KBM-7 (cell line): ENCODE measurements around the gene RUNX3.
"Not testable (repeated sequence)": the region's sequence is repeated elsewhere in the genome, so short reads cannot be mapped to it uniquely, and the experiment has no call there.

ENCODE experiments used
- DNase-seq: peaks from one replicate; pipeline ENCODE4 v3.0.0-alpha.2; 2015
- in situ Hi-C: fragments of 300-500 bp; cut with MboI; formaldehyde crosslinking; loops from 2 replicates; pipeline ENCODE4 v1.14.3; 2020; ENCODE audit warnings: low sequenced_read_pairs, low pct_unique_long_range_greater_than_20kb, mixed read lengths

RUNX3 gene

GRCh38 chr1:24930260-24931145 lies at the start of gene RUNX3:
TSS of gene RUNX3 (minus strand) at chr1:24930276. CDS start at chr1:24929868, 408 bp downstream.
- DNase-seq = peak; percentile 89
- in situ Hi-C loops = no loop called here

- in situ Hi-C loops, DNase-seq: not testable (repeated sequence)
Observed at GRCh38 chr1:24979232-24979631, 49.2 kb upstream of the RUNX3 start.

GRCh38 chr1:24978383-24979032 lies 48.4 kb upstream of the RUNX3 start:
- in situ Hi-C loops = no loop called here
- peak; percentile 55 for DNase-seq

GRCh38 chr1:24975391-24975790 lies 45.3 kb upstream of the RUNX3 start:
- DNase-seq = no peak
- in situ Hi-C loops = no loop called here

- DNase-seq = no peak
- in situ Hi-C loops = no loop called here
Observed at GRCh38 chr1:24973315-24973714, 43.2 kb upstream of the RUNX3 start.

- in situ Hi-C loops = no loop called here
- DNase-seq = no peak
Observed at GRCh38 chr1:24972915-24973242, 42.8 kb upstream of the RUNX3 start.

- in situ Hi-C loops = no loop called here
- DNase-seq = peak; percentile 52
Observed at GRCh38 chr1:24972221-24972914, 42.3 kb upstream of the RUNX3 start.

- DNase-seq = no peak
- in situ Hi-C loops = no loop called here
Observed at GRCh38 chr1:24970926-24971875, 41.1 kb upstream of the RUNX3 start.

GRCh38 chr1:24970399-24970753 lies 40.3 kb upstream of the RUNX3 start:
- in situ Hi-C loops = no loop called here

GRCh38 chr1:24969596-24970398 lies 39.7 kb upstream of the RUNX3 start:
- no peak for DNase-seq
- in situ Hi-C loops = no loop called here

More at GRCh38 chr1:24970399-24970753, 40.3 kb upstream of the RUNX3 start:
- no peak for DNase-seq

- DNase-seq = no peak
- in situ Hi-C loops = no loop called here
Observed at GRCh38 chr1:24968941-24969585, 39.0 kb upstream of the RUNX3 start.

GRCh38 chr1:24967962-24968361 lies 37.9 kb upstream of the RUNX3 start:
- no peak for DNase-seq
- in situ Hi-C loops = no loop called here

- in situ Hi-C loops = no loop called here
- DNase-seq = no peak
Observed at GRCh38 chr1:24967555-24967954, 37.5 kb upstream of the RUNX3 start.

GRCh38 chr1:24966724-24967346 lies 36.8 kb upstream of the RUNX3 start:
- no peak for DNase-seq
- in situ Hi-C loops = no loop called here

- DNase-seq = no peak
- in situ Hi-C loops = no loop called here
Observed at GRCh38 chr1:24966121-24966723, 36.1 kb upstream of the RUNX3 start.

- in situ Hi-C loops = no loop called here
- DNase-seq = no peak
Observed at GRCh38 chr1:24965571-24965930, 35.5 kb upstream of the RUNX3 start.
